Calu3 (cell line): ENCODE measurements around the gene CEP131. TPM values are rescaled to one million over a fixed set of nuclear protein-coding genes. Genes with fewer than 3 reads are reported as not detected.

Experiments
- BruUV-seq: library from RNA; stranded (reverse); fragments of 400-500 nt; replicated peaks from 2 replicates; lab custom pipeline; 2021; lab: Mats Ljungman, UMichigan
- CTCF ChIA-PET: fragments of 300-600 bp; sonication (Branson Sonifier 250); formaldehyde crosslinking; loops from one replicate; lab custom pipeline; 2022; ENCODE audit warnings: antibody characterized with exemption; lab: Charles Lee
- DNase-seq: peaks from one replicate; pipeline ENCODE4 v3.0.0; 2022
- H3K27ac Mint-ChIP-seq: one replicate; pipeline ENCODE4 v1.8.0; 2022; ENCODE audit warnings: mixed read lengths; ENCODE audit not compliant: unreplicated experiment
- H3K27me3 Mint-ChIP-seq: one replicate; pipeline ENCODE4 v1.8.0; 2022; ENCODE audit warnings: mixed read lengths; ENCODE audit not compliant: unreplicated experiment
- H3K36me3 Mint-ChIP-seq: one replicate; pipeline ENCODE4 v1.8.0; 2022; ENCODE audit warnings: mild to moderate bottlenecking, moderate library complexity, mixed read lengths; ENCODE audit not compliant: insufficient read depth, unreplicated experiment
- H3K4me1 Mint-ChIP-seq: one replicate; pipeline ENCODE4 v1.8.0; 2022; ENCODE audit warnings: mild to moderate bottlenecking, low read depth, mixed read lengths; ENCODE audit not compliant: unreplicated experiment
- H3K4me3 Mint-ChIP-seq: one replicate; pipeline ENCODE4 v1.8.0; 2022; ENCODE audit warnings: mild to moderate bottlenecking, low read depth, moderate library complexity, mixed read lengths; ENCODE audit not compliant: unreplicated experiment
- H3K9me3 Mint-ChIP-seq: one replicate; pipeline ENCODE4 v1.8.0; 2022; ENCODE audit warnings: low read depth, mixed read lengths; ENCODE audit not compliant: unreplicated experiment
- intact Hi-C: fragments of 100-400 bp; cut with micrococcal nuclease; formaldehyde crosslinking; loops from one replicate; pipeline ENCODE4 v1.10.0; 2022; ENCODE audit not compliant: unreplicated experiment
- total RNA-seq: library from RNA; stranded (reverse); gene quantifications from 2 replicates; pipeline ENCODE4 v1.2.3, GENCODE V29; 2022
- TF ChIP-seq, protein P1 (sequence below): fragments of 200-600 bp; IDR thresholded peaks from one replicate; pipeline ENCODE4 v1.8.0; 2022; ENCODE audit warnings: antibody characterized with exemption; ENCODE audit not compliant: unreplicated experiment

The CEP131 gene
- total RNA-seq, 1 experiment from 2014 or later: 28.2 TPM

DNA sequence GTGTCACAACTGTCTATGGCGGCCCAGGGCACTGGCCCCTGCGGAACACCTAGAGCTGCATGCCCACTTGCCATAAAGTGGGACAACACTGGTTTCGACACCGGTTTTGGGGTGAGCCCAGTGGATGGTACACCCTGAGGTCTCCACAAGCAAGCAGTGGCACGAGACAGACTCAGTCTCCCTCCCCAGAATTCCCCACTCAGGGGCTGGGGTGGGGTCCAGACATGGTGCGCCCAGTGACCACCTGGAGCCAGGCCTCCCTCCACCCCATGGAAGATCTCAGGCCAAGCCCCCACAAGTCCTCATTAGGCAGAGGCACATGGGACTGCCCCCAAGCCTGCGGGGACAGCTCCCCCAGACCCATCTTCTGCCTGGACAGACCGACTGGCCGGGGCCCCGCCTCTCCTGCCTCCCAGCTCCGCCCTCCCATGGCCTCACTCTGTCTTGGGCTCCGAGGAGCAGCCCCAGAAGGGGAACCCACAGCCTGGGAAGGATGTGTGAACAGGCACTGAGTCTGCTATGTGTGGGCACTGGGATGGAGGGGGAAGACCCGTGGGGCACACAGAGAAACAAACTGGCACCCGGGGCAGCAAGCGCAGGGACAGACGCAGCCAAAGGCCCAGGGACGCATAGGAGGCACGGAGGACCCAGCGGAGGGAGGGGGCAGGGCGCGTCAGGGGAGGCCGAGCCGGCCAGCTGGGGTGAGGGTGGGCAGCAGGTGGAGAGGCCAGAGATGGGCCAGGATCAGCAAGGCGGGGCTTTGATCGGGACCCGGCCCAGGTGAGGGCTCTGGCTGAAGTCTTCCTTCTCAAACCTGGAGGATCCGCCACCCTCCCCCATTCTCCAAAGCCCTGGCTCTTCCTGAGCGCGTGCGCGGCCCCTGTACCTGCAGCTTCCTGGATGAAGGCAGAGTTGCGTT, 13.3 kb upstream of the CEP131 start:
- Mint-ChIP-seq H3K27ac (no peak overlapping the region), H3K27me3 (no peaks in the 10 kb centered on the region), H3K9me3 (no peaks in the 10 kb centered on the region), H3K4me3 (no peak overlapping the region), H3K4me1 (peaks cover 8% of the 10 kb centered on the region), H3K36me3 (peaks cover 39% of the 10 kb centered on the region)
- BruUV-seq: no TSS peak
- intact Hi-C loops: no loop called here
- CTCF ChIA-PET: no interaction called here
- DNase-seq: no peak
- TF ChIP-seq, protein P1, sequence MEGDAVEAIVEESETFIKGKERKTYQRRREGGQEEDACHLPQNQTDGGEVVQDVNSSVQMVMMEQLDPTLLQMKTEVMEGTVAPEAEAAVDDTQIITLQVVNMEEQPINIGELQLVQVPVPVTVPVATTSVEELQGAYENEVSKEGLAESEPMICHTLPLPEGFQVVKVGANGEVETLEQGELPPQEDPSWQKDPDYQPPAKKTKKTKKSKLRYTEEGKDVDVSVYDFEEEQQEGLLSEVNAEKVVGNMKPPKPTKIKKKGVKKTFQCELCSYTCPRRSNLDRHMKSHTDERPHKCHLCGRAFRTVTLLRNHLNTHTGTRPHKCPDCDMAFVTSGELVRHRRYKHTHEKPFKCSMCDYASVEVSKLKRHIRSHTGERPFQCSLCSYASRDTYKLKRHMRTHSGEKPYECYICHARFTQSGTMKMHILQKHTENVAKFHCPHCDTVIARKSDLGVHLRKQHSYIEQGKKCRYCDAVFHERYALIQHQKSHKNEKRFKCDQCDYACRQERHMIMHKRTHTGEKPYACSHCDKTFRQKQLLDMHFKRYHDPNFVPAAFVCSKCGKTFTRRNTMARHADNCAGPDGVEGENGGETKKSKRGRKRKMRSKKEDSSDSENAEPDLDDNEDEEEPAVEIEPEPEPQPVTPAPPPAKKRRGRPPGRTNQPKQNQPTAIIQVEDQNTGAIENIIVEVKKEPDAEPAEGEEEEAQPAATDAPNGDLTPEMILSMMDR: no peak

DNA sequence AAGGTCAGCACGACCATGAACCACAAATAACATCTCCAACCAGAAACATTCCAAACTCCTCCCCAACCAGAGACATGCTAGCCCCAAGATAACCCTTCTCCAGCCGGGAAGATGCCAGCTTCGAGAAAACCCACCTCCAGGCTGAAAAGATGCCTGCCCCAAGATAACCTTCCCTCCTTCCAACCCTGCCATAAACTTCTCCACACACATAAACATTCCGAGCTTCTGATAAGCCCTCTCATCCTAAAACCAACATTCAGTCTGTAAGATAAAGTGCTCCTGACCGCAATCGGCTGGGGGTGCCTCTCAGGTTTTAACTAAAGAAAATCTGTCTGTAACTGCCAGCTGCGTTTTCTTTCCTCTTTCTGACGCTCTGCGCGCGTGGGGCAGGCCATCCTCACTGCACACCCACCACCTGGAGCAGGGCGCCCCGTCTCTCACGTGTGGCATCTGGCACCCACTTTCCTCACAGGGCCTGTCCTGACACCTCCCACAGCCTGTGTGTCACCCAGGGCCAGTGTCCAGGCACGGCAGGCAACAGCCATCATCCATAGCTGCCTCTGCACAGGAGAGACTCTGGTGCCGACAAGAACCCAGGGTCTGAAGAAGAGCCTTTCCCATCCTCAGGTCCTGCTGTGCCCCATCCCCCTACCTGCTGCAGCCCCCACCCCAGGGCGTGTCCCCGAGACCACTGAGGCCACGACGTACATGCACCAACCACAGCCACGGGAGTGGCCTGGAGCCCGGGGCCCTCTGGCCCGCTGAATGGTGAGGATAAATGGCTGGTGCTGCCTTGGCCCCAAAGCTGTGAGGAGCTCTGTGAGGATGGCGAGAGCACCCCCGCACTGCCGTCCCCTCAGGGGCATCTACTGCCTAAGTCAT, 12.4 kb upstream of the CEP131 start:
- CTCF ChIA-PET: no interaction called here

DNA sequence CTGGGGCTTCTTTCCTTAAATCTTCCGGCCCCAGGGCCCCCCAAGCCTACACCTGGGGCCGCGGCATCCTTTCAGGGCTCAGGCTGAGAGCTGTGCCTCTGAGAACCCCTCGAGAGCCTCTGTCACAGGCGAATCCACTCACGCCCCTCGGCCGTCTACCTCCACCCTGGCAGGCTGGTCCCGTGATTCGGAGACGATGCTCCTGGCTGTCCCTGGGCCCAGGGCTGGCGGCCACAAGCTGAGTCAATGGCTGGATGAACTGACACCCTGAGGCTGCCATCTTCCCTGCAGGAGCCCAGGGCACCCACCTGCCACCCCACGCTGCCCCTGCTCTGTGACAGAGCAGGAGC, 11.7 kb upstream of the CEP131 start:
- no peak for DNase-seq
- Mint-ChIP-seq H3K4me1 (no peaks in the 10 kb centered on the region), H3K27ac (no peak overlapping the region), H3K27me3 (no peaks in the 10 kb centered on the region), H3K36me3 (peaks cover 31% of the 10 kb centered on the region), H3K4me3 (no peak overlapping the region), H3K9me3 (no peaks in the 10 kb centered on the region)
- intact Hi-C loops: no loop called here
- BruUV-seq: no TSS peak
- TF ChIP-seq, protein P1: no peak
- CTCF ChIA-PET: no interaction called here

More for the DNA sequence above, 12.4 kb upstream of the CEP131 start:
- Mint-ChIP-seq H3K9me3 (no peaks in the 10 kb centered on the region), H3K27me3 (no peaks in the 10 kb centered on the region), H3K4me1 (no peaks in the 10 kb centered on the region), H3K36me3 (peaks cover 32% of the 10 kb centered on the region), H3K4me3 (no peak overlapping the region), H3K27ac (no peak overlapping the region)
- BruUV-seq: no TSS peak
- intact Hi-C loops: no loop called here
- DNase-seq: no peak
- TF ChIP-seq, protein P1: no peak

GRCh38 chr17:81233811-81234505, 11.2 kb upstream of the CEP131 start:
- H3K4me1 Mint-ChIP-seq: no peaks in the 10 kb centered on the region
- TF ChIP-seq, protein P1: no peak
- no TSS peak for BruUV-seq
- H3K27me3 Mint-ChIP-seq: no peaks in the 10 kb centered on the region
- no peak for DNase-seq
- no peak overlapping the region for H3K4me3 Mint-ChIP-seq
- no peaks in the 10 kb centered on the region for H3K9me3 Mint-ChIP-seq
- no peak overlapping the region for H3K27ac Mint-ChIP-seq
- H3K36me3 Mint-ChIP-seq: peaks cover 26% of the 10 kb centered on the region
- CTCF ChIA-PET: no interaction called here
- intact Hi-C loops: no loop called here
